K562 (cell line): ENCODE data around the gene CLEC4D.

Experiments used
- CHD1 ChIP-seq: fragments of 200-600 bp; sonication (generic); IDR thresholded peaks from one replicate; pipeline ENCODE4 v1.6.1; 2012; ENCODE audit warnings: mild to moderate bottlenecking, moderate library complexity, low read length, inconsistent platforms
- EGR1 ChIP-seq: fragments of 450-650 bp; conservative IDR thresholded peaks from 2 replicates; pipeline ENCODE4 v1.6.1; 2017; ENCODE audit warnings: mild to moderate bottlenecking
- ELK1 ChIP-seq: sonication (generic); formaldehyde crosslinking; IDR thresholded peaks from 2 replicates; pipeline ENCODE4 v1.8.1; 2022; ENCODE audit warnings: missing genetic modification reagents
- NR2C2 ChIP-seq, 2 experiments: fragments of 200-800 bp in 1 of 2; sonication (Bioruptor generic) in 1 of 2; sonication (generic) in 1 of 2; formaldehyde crosslinking in 1 of 2; IDR thresholded peaks; 2 replicates each; pipeline versions ENCODE4 v1.6.1 to v1.8.0; 2016 to 2022; ENCODE audit warnings: mild to moderate bottlenecking in 1 of 2, missing compliant biosample characterization in 1 of 2, missing genetic modification characterization in 1 of 2, missing genetic modification reagents in 1 of 2
- SMAD1 ChIP-seq: fragments of 150-350 bp; IDR thresholded peaks from 2 replicates; pipeline ENCODE4 v1.6.1; 2014; ENCODE audit warnings: low read length, low read depth; ENCODE audit not compliant: partially characterized antibody
- SMC3 ChIP-seq: conservative IDR thresholded peaks from 2 replicates; pipeline ENCODE4 v1.6.1; 2011; ENCODE audit warnings: low read depth, low read length, improper control_type of control experiment; ENCODE audit not compliant: insufficient read depth
- ZC3H11A ChIP-seq: IDR thresholded peaks from 2 replicates; pipeline ENCODE4 v1.6.1; 2012; ENCODE audit warnings: low read depth, low read length, improper control_type of control experiment
- TF ChIP-seq, protein P1 (sequence below): fragments of 450-650 bp; formaldehyde crosslinking; IDR thresholded peaks from 2 replicates; pipeline ENCODE4 v1.4.0; 2022; ENCODE audit warnings: missing genetic modification characterization

- TF ChIP-seq SMAD1 (no peak), SMC3 (no peak), EGR1 (no peak), ELK1 (no peak), NR2C2 (CRISPR knock-in tag; IDR thresholded peaks at IDR 0.05) (no peak), NR2C2 (tag; IDR thresholded peaks at IDR 0.05) (no peak), CHD1 (no peak), ZC3H11A (no peak)
- TF ChIP-seq, protein P1, sequence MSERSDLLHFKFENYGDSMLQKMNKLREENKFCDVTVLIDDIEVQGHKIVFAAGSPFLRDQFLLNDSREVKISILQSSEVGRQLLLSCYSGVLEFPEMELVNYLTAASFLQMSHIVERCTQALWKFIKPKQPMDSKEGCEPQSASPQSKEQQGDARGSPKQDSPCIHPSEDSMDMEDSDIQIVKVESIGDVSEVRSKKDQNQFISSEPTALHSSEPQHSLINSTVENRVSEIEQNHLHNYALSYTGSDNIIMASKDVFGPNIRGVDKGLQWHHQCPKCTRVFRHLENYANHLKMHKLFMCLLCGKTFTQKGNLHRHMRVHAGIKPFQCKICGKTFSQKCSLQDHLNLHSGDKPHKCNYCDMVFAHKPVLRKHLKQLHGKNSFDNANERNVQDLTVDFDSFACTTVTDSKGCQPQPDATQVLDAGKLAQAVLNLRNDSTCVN (CRISPR knock-in tag) = no peak
These were observed at the start of gene CLEC4D for GRCh38 chr12:8513256-8513655.
